WTC11 (cell line): Measurements from ENCODE around the gene ZXDC. TPM values are rescaled to one million over a fixed set of nuclear protein-coding genes. Genes with fewer than 3 reads are reported as not detected.

Source experiments
- ATAC-seq: fragments of 200-7000 bp; cut with Tn5 transposase; 2 replicates; pipeline ENCODE4 v1.10.0; 2021; ENCODE audit warnings: mild to moderate bottlenecking, moderate library complexity
- CTCF ChIA-PET: fragments of 300-600 bp; sonication (Branson Sonifier 250); formaldehyde crosslinking; loops from one replicate; lab custom pipeline; 2021; ENCODE audit warnings: antibody characterized with exemption; lab: Charles Lee
- POLR2A ChIA-PET: fragments of 350-600 bp; sonication (Branson Sonifier 250); formaldehyde crosslinking; loops from one replicate; lab custom pipeline; 2021; ENCODE audit warnings: antibody characterized with exemption; lab: Charles Lee
- DNase-seq: peaks from one replicate; pipeline ENCODE4 v3.0.0; 2021; ENCODE audit warnings: low spot score
- H3K27ac Mint-ChIP-seq: 2 replicates; pipeline ENCODE4 v1.8.0; 2021; ENCODE audit warnings: mixed read lengths
- H3K27me3 Mint-ChIP-seq: 2 replicates; pipeline ENCODE4 v1.8.0; 2021; ENCODE audit warnings: low read depth, mild to moderate bottlenecking, moderate library complexity, mixed read lengths
- H3K36me3 Mint-ChIP-seq: 2 replicates; pipeline ENCODE4 v1.8.0; 2021; ENCODE audit warnings: mixed read lengths
- H3K4me1 Mint-ChIP-seq: 2 replicates; pipeline ENCODE4 v1.8.0; 2022; ENCODE audit warnings: mixed read lengths
- H3K4me3 Mint-ChIP-seq: 2 replicates; pipeline ENCODE4 v1.8.0; 2021; ENCODE audit warnings: mild to moderate bottlenecking, moderate library complexity, mixed read lengths
- H3K9me3 Mint-ChIP-seq: 2 replicates; pipeline ENCODE4 v1.8.0; 2021; ENCODE audit warnings: mixed read lengths
- ATF1 ChIP-seq: sonication (generic); formaldehyde crosslinking; IDR thresholded peaks from 2 replicates; pipeline ENCODE4 v1.8.1; 2023; ENCODE audit warnings: mild to moderate bottlenecking, moderate library complexity, missing genetic modification reagents
- FOXK1 ChIP-seq: sonication (generic); formaldehyde crosslinking; IDR thresholded peaks from 2 replicates; pipeline ENCODE4 v1.8.0; 2022; ENCODE audit warnings: mild to moderate bottlenecking, moderate library complexity, missing genetic modification reagents
- NR1H2 ChIP-seq: sonication (generic); formaldehyde crosslinking; IDR thresholded peaks from 2 replicates; pipeline ENCODE4 v1.9.0; 2021; ENCODE audit warnings: mild to moderate bottlenecking, moderate library complexity, missing genetic modification reagents
- NR2C2 ChIP-seq: sonication (generic); formaldehyde crosslinking; IDR thresholded peaks from 2 replicates; pipeline ENCODE4 v1.8.0; 2022; ENCODE audit warnings: mild to moderate bottlenecking, missing genetic modification reagents
- TP53 ChIP-seq: sonication (generic); formaldehyde crosslinking; IDR thresholded peaks from 2 replicates; pipeline ENCODE4 v1.8.1; 2023; ENCODE audit warnings: mild to moderate bottlenecking, missing genetic modification reagents
- ZNF121 ChIP-seq: sonication (generic); formaldehyde crosslinking; IDR thresholded peaks from 2 replicates; pipeline ENCODE4 v1.8.0; 2023; ENCODE audit warnings: missing genetic modification reagents
- ZNF263 ChIP-seq: sonication (generic); formaldehyde crosslinking; IDR thresholded peaks from 2 replicates; pipeline ENCODE4 v1.8.1; 2022; ENCODE audit warnings: low read depth, mild to moderate bottlenecking, moderate library complexity, missing genetic modification reagents
- total RNA-seq: library from RNA; stranded (reverse); gene quantifications from 3 replicates; pipeline ENCODE4 v1.2.3, GENCODE V29; 2021
- TF ChIP-seq, protein P1 (sequence below): fragments of 250-450 bp; sonication (Bioruptor Pico); IDR thresholded peaks from 2 replicates; pipeline ENCODE4 v1.9.0; 2021; ENCODE audit warnings: moderate library complexity, mild to moderate bottlenecking, inconsistent platforms, borderline replicate concordance
- TF ChIP-seq, protein P2 (sequence below): sonication (generic); formaldehyde crosslinking; IDR thresholded peaks from 2 replicates; pipeline ENCODE4 v1.8.0; 2022; ENCODE audit warnings: missing genetic modification reagents
- TF ChIP-seq, protein P3 (sequence below): fragments of 250-450 bp; sonication (Bioruptor Pico); conservative IDR thresholded peaks from 2 replicates; pipeline ENCODE4 v1.9.0; 2021; ENCODE audit warnings: mild to moderate bottlenecking
- TF ChIP-seq, protein P4 (sequence below): sonication (generic); formaldehyde crosslinking; IDR thresholded peaks from 2 replicates; pipeline ENCODE4 v1.8.1; 2023; ENCODE audit warnings: mild to moderate bottlenecking, missing genetic modification reagents, moderate library complexity
- TF ChIP-seq, protein P5 (sequence below): sonication (generic); formaldehyde crosslinking; IDR thresholded peaks from 2 replicates; pipeline ENCODE4 v1.8.1; 2023; ENCODE audit warnings: mild to moderate bottlenecking, missing genetic modification reagents
- TF ChIP-seq, protein P6 (sequence below): sonication (generic); formaldehyde crosslinking; IDR thresholded peaks from 2 replicates; pipeline ENCODE4 v1.8.1; 2022; ENCODE audit warnings: mild to moderate bottlenecking, moderate library complexity, missing genetic modification reagents

ZXDC gene
- total RNA-seq, 1 experiment from 2014 or later: 34.7 TPM

DNA sequence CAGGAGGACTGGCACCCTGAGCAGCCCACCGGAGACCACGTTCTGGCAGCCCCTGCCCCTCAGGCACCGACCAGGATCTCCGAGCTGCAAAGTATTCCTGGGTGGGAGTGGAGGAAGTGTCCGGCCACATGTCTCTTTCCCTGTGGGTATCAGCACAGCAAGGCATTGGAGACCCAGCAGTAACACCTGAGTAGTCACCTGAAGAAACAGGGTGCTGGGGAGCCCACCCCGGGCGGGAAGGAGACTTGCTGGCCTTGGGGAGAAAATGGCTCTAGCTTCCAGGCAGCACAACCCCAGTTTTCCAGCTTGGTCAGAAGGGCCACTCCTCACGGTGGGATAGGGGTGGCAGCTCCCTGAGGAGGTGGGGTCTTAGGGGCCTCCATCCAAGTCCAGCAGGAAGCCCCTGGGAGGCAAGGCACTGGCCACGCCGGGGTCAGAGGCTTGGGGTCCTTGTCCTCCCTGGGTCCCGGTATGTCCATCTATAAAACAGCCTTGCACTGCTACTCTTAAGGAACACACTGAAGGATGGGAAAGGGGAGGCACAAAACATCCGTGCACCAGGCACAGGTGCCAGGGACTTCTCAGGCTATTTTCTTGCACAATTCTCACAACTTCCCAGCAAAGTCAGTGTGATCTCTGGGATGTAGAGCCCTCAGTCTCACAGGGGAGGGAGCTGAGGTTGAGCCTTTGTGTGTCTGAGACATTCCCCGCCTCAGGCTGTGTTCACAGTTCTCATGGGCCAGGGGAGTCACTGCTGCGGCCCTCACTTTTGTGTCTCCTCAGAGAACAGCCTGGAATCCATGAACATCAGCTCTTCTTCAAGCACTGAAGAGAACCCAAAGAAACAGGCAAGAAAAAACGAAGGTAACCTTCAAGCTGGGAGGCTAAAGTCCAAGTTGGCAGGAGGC is 69.0 kb downstream of the ZXDC start:
- POLR2A ChIA-PET: no interaction called here
- Mint-ChIP-seq H3K27ac (no peak overlapping the region), H3K9me3 (no peaks in the 10 kb centered on the region), H3K27me3 (no peaks in the 10 kb centered on the region), H3K4me1 (peaks cover 22% of the 10 kb centered on the region)
- CTCF ChIA-PET: no interaction called here
- DNase-seq: no peak
- TF ChIP-seq ATF1 (CRISPR knock-in tag) (no peak), NR1H2 (CRISPR knock-in tag) (no peak)
- TF ChIP-seq, protein P1, sequence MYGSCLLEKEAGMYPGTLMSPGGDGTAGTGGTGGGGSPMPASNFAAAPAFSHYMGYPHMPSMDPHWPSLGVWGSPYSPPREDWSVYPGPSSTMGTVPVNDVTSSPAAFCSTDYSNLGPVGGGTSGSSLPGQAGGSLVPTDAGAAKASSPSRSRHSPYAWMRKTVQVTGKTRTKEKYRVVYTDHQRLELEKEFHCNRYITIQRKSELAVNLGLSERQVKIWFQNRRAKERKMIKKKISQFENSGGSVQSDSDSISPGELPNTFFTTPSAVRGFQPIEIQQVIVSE (CRISPR knock-in tag): no peak
- TF ChIP-seq, protein P2, sequence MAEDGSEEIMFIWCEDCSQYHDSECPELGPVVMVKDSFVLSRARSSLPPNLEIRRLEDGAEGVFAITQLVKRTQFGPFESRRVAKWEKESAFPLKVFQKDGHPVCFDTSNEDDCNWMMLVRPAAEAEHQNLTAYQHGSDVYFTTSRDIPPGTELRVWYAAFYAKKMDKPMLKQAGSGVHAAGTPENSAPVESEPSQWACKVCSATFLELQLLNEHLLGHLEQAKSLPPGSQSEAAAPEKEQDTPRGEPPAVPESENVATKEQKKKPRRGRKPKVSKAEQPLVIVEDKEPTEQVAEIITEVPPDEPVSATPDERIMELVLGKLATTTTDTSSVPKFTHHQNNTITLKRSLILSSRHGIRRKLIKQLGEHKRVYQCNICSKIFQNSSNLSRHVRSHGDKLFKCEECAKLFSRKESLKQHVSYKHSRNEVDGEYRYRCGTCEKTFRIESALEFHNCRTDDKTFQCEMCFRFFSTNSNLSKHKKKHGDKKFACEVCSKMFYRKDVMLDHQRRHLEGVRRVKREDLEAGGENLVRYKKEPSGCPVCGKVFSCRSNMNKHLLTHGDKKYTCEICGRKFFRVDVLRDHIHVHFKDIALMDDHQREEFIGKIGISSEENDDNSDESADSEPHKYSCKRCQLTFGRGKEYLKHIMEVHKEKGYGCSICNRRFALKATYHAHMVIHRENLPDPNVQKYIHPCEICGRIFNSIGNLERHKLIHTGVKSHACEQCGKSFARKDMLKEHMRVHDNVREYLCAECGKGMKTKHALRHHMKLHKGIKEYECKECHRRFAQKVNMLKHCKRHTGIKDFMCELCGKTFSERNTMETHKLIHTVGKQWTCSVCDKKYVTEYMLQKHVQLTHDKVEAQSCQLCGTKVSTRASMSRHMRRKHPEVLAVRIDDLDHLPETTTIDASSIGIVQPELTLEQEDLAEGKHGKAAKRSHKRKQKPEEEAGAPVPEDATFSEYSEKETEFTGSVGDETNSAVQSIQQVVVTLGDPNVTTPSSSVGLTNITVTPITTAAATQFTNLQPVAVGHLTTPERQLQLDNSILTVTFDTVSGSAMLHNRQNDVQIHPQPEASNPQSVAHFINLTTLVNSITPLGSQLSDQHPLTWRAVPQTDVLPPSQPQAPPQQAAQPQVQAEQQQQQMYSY (CRISPR knock-in tag): no peak
- TF ChIP-seq, protein P3, sequence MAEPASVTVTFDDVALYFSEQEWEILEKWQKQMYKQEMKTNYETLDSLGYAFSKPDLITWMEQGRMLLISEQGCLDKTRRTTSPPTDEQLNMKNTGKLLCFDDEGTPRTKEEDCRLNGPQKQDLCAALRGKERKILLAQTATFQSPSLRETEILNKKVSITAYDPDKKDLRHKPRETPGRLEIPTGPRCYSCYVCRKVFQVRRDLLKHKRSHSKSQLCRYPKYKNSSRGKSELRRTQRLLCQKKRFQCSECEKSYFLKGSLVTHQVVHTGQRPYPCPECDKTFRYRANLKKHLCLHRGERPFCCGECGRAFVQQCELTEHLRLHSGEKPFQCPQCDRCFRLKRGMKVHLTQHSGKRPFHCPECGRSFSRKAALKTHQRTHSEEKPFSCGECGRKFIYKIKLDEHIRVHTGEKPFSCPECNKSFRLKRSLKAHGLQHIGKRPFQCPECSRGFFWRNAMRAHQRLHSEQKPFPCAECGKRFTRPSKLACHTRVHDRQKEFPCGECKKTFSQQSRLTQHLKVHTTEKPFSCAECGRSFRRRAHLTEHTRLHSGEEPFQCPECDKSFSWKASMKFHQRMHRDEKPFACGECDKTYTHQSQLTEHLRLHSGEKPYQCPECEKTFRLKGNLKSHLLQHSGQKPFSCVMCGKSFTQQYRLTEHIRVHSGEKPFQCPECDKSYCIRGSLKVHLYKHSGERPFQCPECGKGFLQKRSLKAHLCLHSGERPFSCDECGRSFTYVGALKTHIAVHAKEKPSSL (CRISPR knock-in tag): no peak
- TF ChIP-seq, all 79 proteins: peak for 0
- Mint-ChIP-seq H3K4me3 (no peak overlapping the region), H3K36me3 (no peaks in the 10 kb centered on the region)
- no peak for ATAC-seq

DNA sequence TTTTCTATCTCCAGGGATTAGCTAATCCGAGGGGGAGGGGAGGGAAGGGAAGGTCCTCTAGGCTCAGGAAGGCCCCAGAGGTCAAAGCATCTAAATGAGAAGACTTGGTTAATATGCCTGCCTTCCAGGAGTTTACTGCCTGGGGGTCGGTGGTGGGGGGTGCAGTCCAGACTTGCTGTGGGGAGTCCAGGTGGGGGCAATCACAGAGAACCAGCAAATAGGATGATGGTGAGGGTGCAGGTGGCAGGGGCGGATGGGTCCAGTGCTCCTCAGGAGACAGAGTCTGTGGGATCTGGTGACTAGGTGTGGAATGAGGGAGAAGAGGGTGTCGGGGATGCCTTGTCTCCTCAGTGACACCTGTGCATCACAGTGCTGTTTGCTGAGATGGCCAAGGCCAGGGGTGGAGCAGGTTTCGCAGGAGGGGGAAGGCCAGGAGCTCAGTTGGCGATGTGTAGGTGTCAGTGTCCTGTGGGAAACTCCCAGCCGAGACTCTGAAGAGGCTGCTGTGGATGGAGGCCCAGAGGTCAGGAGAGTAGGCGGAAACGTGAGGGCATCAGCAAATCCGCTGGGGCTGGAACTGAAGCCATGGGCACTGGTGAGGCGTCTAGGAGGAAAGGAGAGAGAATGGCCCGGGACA is 72.9 kb downstream of the ZXDC start:
- no peak for DNase-seq
- Mint-ChIP-seq H3K27me3 (no peaks in the 10 kb centered on the region; the same call in 1 of the 2 replicates), H3K9me3 (no peaks in the 10 kb centered on the region), H3K27ac (no peak overlapping the region), H3K4me1 (peaks cover 16% of the 10 kb centered on the region), H3K4me3 (no peak overlapping the region), H3K36me3 (no peaks in the 10 kb centered on the region)
- ATAC-seq: no peak
- POLR2A ChIA-PET: interaction anchor here (1.3 kb wide), 1 partner anchor 21 kb away, joined by 3 read pairs; no protein-coding TSS in a partner anchor
- CTCF ChIA-PET: interaction anchor here (1.4 kb wide), 1 partner anchor 8 kb away, joined by 4 read pairs; the partner anchor contains the start of gene CFAP100
- TF ChIP-seq, protein P2 (CRISPR knock-in tag): no peak
- TF ChIP-seq, protein P4, sequence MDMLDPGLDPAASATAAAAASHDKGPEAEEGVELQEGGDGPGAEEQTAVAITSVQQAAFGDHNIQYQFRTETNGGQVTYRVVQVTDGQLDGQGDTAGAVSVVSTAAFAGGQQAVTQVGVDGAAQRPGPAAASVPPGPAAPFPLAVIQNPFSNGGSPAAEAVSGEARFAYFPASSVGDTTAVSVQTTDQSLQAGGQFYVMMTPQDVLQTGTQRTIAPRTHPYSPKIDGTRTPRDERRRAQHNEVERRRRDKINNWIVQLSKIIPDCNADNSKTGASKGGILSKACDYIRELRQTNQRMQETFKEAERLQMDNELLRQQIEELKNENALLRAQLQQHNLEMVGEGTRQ: no peak
- TF ChIP-seq, protein P5, sequence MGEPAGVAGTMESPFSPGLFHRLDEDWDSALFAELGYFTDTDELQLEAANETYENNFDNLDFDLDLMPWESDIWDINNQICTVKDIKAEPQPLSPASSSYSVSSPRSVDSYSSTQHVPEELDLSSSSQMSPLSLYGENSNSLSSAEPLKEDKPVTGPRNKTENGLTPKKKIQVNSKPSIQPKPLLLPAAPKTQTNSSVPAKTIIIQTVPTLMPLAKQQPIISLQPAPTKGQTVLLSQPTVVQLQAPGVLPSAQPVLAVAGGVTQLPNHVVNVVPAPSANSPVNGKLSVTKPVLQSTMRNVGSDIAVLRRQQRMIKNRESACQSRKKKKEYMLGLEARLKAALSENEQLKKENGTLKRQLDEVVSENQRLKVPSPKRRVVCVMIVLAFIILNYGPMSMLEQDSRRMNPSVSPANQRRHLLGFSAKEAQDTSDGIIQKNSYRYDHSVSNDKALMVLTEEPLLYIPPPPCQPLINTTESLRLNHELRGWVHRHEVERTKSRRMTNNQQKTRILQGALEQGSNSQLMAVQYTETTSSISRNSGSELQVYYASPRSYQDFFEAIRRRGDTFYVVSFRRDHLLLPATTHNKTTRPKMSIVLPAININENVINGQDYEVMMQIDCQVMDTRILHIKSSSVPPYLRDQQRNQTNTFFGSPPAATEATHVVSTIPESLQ (CRISPR knock-in tag): no peak
- TF ChIP-seq FOXK1 (no peak), ZNF121 (CRISPR knock-in tag) (no peak), ZNF263 (CRISPR knock-in tag) (no peak), NR2C2 (CRISPR knock-in tag) (no peak), TP53 (CRISPR knock-in tag) (no peak)
- TF ChIP-seq, protein P6, sequence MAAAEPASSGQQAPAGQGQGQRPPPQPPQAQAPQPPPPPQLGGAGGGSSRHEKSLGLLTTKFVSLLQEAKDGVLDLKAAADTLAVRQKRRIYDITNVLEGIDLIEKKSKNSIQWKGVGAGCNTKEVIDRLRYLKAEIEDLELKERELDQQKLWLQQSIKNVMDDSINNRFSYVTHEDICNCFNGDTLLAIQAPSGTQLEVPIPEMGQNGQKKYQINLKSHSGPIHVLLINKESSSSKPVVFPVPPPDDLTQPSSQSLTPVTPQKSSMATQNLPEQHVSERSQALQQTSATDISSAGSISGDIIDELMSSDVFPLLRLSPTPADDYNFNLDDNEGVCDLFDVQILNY: no peak
- TF ChIP-seq, protein P3 (CRISPR knock-in tag): no peak
